Activated naive CD4-positive, alpha-beta T cell treated with anti-CD3 and anti-CD28 coated beads, Interleukin-2, amount 50 U/mL, for 72 hours (primary cell): ENCODE results near the gene KCNA3. TPM values are rescaled to one million over a fixed set of nuclear protein-coding genes. Genes with fewer than 3 reads are reported as not detected.

Experiments used
- ATAC-seq, 2 donors: fragments of 150-1000 bp; cut with Tn5 transposase; 2 replicates each; pipeline ENCODE4 v1.10.0; 2021; ENCODE audit warnings: mild to moderate bottlenecking in 2 of 2, moderate library complexity in 2 of 2
- DNase-seq, 2 donors: peaks; one replicate each; pipeline ENCODE4 v3.0.0; 2021 to 2022; ENCODE audit warnings: low spot score in 2 of 2
- H3K27ac Mint-ChIP-seq, 2 donors: one replicate each; pipeline ENCODE4 v1.8.0; 2022; ENCODE audit warnings: mild to moderate bottlenecking in 2 of 2, mixed read lengths in 2 of 2
- H3K36me3 Mint-ChIP-seq, 2 donors: one replicate each; pipeline ENCODE4 v1.8.0; 2022; ENCODE audit warnings: mixed read lengths in 2 of 2
- H3K9me3 Mint-ChIP-seq, 2 donors: one replicate each; pipeline ENCODE4 v1.8.0; 2022; ENCODE audit warnings: mixed read lengths in 2 of 2
- total RNA-seq, 2 donors: library from RNA; stranded (reverse); gene quantifications; one replicate each; pipeline ENCODE4 v1.2.3, GENCODE V29; 2022

KCNA3 gene
- total RNA-seq, 2 donors from 2014 or later = 9.1 to 34.7 TPM

DNA sequence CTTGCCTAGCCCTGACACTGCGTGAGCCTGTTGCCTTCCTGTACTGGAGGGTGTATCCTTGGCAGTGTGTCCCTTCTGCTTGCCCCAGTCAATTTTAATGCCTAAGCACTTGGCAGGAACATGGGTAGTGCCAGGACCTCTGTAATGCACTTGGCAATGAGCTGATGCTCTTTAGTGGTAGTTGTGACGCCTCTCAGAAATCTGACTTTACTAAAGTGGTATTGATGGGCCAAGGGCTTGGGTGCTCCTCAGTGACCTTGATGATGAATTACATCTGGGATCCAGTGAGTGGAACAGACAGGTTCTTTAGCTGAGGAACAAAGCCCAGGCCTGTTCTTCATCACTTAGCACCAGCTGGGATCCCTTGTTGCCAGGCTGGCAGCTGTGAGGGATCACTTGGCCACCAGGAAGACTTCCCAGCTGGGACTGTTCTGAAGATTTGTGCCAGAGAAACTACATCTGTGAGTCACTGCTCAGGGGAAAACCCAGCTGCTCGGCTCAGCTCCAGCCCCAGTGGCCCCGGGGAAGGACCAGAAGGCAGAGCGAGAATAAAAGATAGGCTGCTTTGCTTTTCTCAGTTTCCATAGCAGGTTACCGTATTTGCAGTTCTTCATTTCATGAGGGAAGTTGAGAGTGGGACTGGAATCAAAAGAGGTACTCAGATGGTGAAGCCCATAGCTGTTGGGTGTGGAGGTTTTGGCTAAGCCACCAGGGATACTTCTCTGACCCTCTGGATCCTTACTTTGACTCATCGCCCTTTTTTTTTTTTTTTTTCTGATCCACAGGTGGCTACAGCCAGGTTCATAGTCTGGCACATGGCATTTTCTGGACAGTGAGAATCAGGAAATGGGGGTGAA is 40.1 kb downstream of the KCNA3 start:
- peak; percentile 63 to 77 for ATAC-seq
- peaks cover 0 to 4% of the 10 kb centered on the region in 2 donors for H3K9me3 Mint-ChIP-seq
- peaks cover 0 to 1% of the 10 kb centered on the region in 2 donors for H3K36me3 Mint-ChIP-seq
- peak; percentile 66 to 85 for DNase-seq
- peak overlapping the region; percentile 85 to 98 for H3K27ac Mint-ChIP-seq

DNA sequence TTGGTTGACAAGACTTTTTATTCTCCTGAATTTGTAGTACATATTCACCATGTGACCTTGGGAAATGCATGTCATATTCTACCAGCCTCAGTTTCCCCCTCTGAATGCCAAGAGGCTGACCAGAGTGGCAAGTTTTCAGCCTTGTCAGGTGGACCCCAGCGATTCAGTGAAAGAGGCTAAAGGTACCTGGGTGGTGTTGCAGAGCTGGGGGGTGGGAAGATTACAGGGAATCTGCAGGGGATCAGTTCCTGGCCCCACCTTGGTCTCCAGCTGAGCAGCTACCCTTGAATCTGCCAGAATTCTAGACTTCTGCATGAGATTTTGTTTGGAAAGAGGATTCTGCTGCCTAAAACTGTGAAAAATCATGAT is 40.7 kb downstream of the KCNA3 start:
- H3K27ac Mint-ChIP-seq = peak overlapping the region; percentile 85 to 98
- no peaks in the 10 kb centered on the region for H3K9me3 Mint-ChIP-seq
- ATAC-seq (no peak), DNase-seq (no peak)
- H3K36me3 Mint-ChIP-seq = peaks cover 0 to 4% of the 10 kb centered on the region in 2 donors

DNA sequence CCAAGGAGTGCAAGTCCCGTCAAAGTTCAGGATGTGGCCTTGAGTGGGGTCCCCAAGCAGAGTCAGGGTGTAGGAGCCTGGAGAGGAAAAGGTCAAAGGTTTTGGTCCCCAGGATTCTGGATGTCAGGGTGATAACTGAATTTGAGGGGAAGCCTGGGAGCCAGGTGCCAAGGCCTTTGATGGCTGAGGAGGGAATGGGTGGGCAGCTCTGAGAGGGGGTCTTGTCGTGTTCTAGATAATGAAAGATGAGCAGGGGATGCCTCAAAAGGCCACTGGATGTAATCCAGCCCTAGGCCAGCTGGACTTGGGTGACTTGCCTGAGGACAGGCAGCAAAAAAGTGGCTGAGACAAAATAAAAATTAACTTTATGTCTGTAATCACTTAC is 41.1 kb downstream of the KCNA3 start:
- no peak for DNase-seq
- Mint-ChIP-seq H3K27ac (no peak overlapping the region), H3K36me3 (peaks cover 0 to 4% of the 10 kb centered on the region in 2 donors), H3K9me3 (no peaks in the 10 kb centered on the region)
- ATAC-seq = no peak

DNA sequence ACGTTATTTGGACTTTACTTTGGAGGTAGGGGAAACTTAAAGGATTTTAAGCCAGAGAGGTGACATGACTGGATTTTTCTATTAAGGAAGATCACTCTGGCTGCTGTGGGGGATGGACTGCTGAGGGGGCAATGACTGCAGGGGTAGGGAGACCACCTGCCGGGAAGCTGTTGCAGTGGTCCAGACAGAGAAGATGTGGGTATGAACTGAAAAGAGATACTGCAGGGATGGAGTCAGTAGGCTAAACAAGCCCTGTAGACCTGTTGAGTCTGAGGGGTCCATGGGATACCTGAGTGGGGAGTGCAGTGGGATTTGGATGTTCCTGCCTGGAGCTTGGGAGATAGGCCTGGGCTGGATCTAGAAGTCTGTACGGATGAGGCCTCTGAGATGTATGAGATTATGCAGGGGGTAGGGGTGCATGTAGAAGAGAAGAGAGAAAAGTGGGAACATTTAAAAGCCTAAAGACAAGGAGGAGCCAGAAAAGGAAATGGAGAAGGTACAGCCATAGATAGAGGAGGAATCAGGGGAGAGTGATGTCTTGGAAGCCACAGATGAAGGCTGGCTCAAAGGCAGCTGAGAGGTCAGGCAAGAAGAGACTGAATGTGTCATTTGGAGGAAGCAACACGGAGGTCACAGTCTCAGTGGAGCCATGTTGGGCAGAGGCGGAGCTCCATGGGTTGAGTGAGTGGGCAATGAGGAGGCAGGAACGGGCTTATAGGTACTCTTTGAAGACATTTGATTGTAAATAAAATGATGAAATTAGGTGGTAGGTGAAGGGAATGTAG is 42.7 kb downstream of the KCNA3 start:
- DNase-seq = no peak
- H3K9me3 Mint-ChIP-seq = peaks cover 0 to 4% of the 10 kb centered on the region in 2 donors

DNA sequence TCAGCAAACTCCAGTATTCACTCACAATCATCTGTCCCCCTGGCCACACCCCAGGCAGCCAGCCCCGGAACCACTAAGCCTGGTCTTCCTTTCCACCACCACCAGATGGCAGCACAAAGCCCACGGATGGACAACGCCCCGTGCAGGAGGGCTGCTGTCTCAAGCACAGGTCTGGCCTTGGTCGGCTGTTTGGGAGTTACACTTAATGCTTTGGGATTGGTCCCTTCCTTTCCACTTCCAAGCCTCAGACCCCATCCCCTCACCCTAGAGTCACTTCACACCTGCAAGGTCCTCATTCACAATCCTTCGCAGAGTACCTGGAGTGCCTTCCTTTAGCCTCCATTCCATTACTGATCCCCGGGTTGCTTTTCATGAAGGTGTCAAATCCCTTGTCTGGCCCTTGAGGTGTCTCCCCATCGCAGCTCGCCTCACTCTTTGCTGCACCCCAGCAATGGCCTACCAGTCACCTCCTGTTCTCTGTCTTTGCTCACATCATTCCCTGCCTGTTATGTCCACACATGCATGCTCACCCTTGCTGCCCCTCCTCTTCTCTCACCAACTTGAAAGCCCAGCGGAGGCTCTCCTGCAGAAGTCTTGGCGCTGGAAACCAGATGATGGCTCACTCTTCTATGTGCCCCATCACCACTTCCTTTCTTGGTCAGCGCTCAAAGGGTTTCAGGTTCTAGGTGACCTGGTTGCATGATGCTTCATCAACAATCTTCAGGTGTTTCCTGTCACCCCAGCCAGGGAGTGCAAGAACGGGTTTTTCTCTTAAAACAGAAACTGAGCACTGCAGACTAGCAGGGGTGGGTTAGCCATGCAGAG is 43.7 kb downstream of the KCNA3 start:
- peak; percentile 84 to 91 for DNase-seq
- H3K27ac Mint-ChIP-seq = no peak overlapping the region
- peaks cover 0 to 10% of the 10 kb centered on the region in 2 donors for H3K36me3 Mint-ChIP-seq
- peak; percentile 76 to 79 for ATAC-seq
- H3K9me3 Mint-ChIP-seq = peaks cover 0 to 4% of the 10 kb centered on the region in 2 donors

More for the DNA sequence above, 42.7 kb downstream of the KCNA3 start:
- H3K36me3 Mint-ChIP-seq = peaks cover 0 to 10% of the 10 kb centered on the region in 2 donors
- no peak for ATAC-seq
- H3K27ac Mint-ChIP-seq = no peak overlapping the region

DNA sequence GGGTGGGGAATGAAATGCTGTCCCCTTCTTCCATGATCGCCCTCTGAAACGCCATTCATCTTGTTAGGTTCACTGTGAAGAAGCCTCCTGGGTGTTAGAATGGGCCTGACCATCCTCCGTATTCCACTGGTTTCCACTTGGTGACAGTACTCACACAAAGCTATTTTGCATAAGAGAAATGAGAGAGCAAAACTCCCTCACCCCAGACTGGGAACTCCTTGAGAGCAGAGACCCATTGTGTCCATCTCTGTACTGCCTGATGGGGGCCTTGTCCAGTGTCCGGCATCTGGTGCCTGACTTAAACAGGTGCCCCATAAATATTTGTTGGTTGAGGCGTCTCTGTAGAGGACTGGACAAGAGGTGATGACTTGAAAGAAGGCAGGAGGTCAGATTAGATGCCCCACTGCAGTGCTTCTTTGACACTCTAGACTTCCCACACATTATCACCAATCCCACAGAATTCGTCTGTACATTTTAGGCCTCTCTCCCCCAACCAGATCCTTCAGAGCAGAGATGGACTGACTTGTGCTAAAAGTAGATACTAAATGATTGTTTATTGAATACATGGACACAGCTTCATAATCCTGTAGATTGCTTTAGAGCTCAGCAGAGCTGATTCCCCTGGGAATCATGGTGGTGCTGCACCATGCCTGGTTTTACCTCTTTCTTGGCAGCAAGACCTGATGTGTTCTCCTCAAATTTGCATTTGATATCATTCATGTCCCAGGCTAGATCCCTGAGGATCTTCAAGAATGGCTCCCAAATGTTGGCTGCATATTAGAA is 46.2 kb downstream of the KCNA3 start:
- ATAC-seq (no peak), DNase-seq (no peak)
- Mint-ChIP-seq H3K36me3 (peaks cover 0 to 10% of the 10 kb centered on the region in 2 donors), H3K9me3 (peaks cover 0 to 4% of the 10 kb centered on the region in 2 donors), H3K27ac (no peak overlapping the region)

DNA sequence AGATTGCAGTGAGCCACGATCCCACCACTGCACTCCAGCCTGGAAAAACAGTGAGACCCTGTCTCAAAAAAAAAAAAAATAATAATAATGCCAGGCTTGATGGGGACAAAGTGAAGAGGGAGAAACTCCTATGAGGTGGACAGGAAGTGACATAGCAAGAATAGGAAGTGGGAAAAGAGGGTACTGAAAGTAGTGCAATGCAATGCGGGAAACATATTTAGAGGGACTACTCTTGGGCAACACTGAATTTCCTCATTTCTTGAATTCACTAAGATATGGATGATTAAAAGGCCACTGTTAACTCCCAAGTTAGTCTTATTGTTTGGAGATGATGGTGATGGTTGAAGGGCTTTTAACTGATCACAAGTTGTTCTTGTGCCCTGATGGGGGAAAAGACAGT is 47.0 kb downstream of the KCNA3 start:
- H3K27ac Mint-ChIP-seq = no peak overlapping the region
- peaks cover 0 to 10% of the 10 kb centered on the region in 2 donors for H3K36me3 Mint-ChIP-seq
- DNase-seq (no peak), ATAC-seq (no peak)
- peaks cover 0 to 4% of the 10 kb centered on the region in 2 donors for H3K9me3 Mint-ChIP-seq

DNA sequence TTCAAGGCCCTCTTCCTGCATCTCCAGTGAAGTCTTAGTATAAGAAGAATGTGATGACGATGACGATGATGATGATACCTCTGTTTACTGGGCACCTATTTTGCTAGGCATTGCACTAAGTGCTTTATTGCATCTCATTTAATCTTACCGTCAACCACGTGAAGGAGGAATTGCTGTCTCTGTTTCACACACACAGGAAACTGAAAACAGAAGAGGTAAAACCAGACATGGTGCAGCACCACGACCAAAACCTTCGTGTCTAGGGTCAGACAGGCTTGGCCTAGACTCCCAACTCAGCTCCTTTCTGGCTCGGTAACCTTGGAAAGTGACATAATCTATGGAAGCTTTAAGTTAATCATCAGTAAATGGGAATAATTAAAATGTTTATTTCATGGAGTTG is 47.9 kb downstream of the KCNA3 start:
- H3K27ac Mint-ChIP-seq = peak overlapping the region in 1 of 2 donors; percentile 41

More for the DNA sequence above, 47.9 kb downstream of the KCNA3 start:
- H3K36me3 Mint-ChIP-seq = peaks cover 0 to 10% of the 10 kb centered on the region in 2 donors
- ATAC-seq (no peak), DNase-seq (no peak)
- peaks cover 0 to 4% of the 10 kb centered on the region in 2 donors for H3K9me3 Mint-ChIP-seq

Other genes starting within 250 kb of the KCNA3 start
- not detected for gene PROK1, start 223.8 kb downstream of the KCNA3 start, total RNA-seq
- gene KCNA10, start 155.8 kb downstream of the KCNA3 start, total RNA-seq = not detected
- gene KCNA2, start 68.6 kb downstream of the KCNA3 start, total RNA-seq = under 1 TPM in 1 of 2 donors, not detected in 1; 0.76 TPM
- gene CD53, start 198.2 kb upstream of the KCNA3 start, total RNA-seq = 100 to 1,000 TPM; 277 to 329 TPM